HG02852 (cell line): ENCODE data around the gene PADI2.
A peak's percentile ranks its signal among the peaks of the same experiment; 100 is the strongest.

Experiments used
- ATAC-seq: cut with Tn5 transposase; IDR thresholded peaks from one replicate; pipeline ENCODE4 v1.9.1; 2021; ENCODE audit warnings: mild to moderate bottlenecking, moderate library complexity; ENCODE audit not compliant: unreplicated experiment

PADI2 gene

GRCh38 chr1:17059391-17060305 lies 59.6 kb downstream of the PADI2 start:
- no peak for ATAC-seq

GRCh38 chr1:17056551-17056950 lies 62.7 kb downstream of the PADI2 start:
- no peak for ATAC-seq

GRCh38 chr1:17055801-17056200 lies 63.5 kb downstream of the PADI2 start:
- ATAC-seq, result no peak

- peak; percentile 97 for ATAC-seq
These were observed 65.4 kb downstream of the PADI2 start, which contains the start of gene SDHB for GRCh38 chr1:17053685-17054410. Gene SDHB, minus strand, starts transcription at chr1:17054032. Its CDS starts 13 bp downstream, at chr1:17054019.

GRCh38 chr1:17053086-17053684 lies 66.1 kb downstream of the PADI2 start:
- no peak for ATAC-seq

- no peak for ATAC-seq
These were observed 66.6 kb downstream of the PADI2 start for GRCh38 chr1:17052641-17053040.

- no peak for ATAC-seq
These were observed 67.2 kb downstream of the PADI2 start for GRCh38 chr1:17052038-17052437.

- no peak for ATAC-seq
These were observed 71.3 kb downstream of the PADI2 start for GRCh38 chr1:17047924-17048323.

GRCh38 chr1:17046334-17046657 lies 73.0 kb downstream of the PADI2 start:
- no peak for ATAC-seq

- ATAC-seq, result no peak
These were observed 73.5 kb downstream of the PADI2 start for GRCh38 chr1:17045634-17046333.

GRCh38 chr1:17045150-17045549 lies 74.1 kb downstream of the PADI2 start:
- ATAC-seq, result no peak

- no peak for ATAC-seq
These were observed 75.6 kb downstream of the PADI2 start for GRCh38 chr1:17043676-17044075.

GRCh38 chr1:17040135-17040534 lies 79.1 kb downstream of the PADI2 start:
- ATAC-seq, result no peak

- ATAC-seq, result no peak
These were observed 79.7 kb downstream of the PADI2 start for GRCh38 chr1:17039522-17039921.

GRCh38 chr1:17033481-17033880 lies 85.8 kb downstream of the PADI2 start:
- no peak for ATAC-seq

- no peak for ATAC-seq
These were observed 86.5 kb downstream of the PADI2 start for GRCh38 chr1:17032741-17033140.

GRCh38 chr1:17031436-17031835 lies 87.8 kb downstream of the PADI2 start:
- no peak for ATAC-seq

- ATAC-seq, result no peak
These were observed 89.0 kb downstream of the PADI2 start for GRCh38 chr1:17030206-17030605.

- no peak for ATAC-seq
These were observed 90.5 kb downstream of the PADI2 start for GRCh38 chr1:17028662-17029188.

- no peak for ATAC-seq
These were observed 91.4 kb downstream of the PADI2 start for GRCh38 chr1:17027900-17028299.

GRCh38 chr1:17027403-17027802 lies 91.8 kb downstream of the PADI2 start:
- ATAC-seq, result no peak
